ENCODE data around the gene BRF1. TPM values are rescaled to one million over a fixed set of nuclear protein-coding genes. Genes with fewer than 3 reads are reported as not detected.

Gene BRF1
- total and polyA plus RNA-seq, 2 of the 13 experiments (the other 11 are each of a cell fraction or from before 2014, with no cell fraction given): 5.1 to 11.0 TPM

- H2AFZ ChIP-seq (ENCODE audit: low read length): no peak overlapping the region
- DNase-seq (ENCODE audit: low spot score) (no peak), FAIRE-seq (no peak), ATAC-seq (peak; percentile 24)
- in situ Hi-C loops (cut with HindIII; ENCODE audit: extremely low pct_ligation_motif_present, low pct_unique_long_range_greater_than_20kb): loop anchor here (5.0 kb wide), 1 partner anchor 81 kb away; no protein-coding TSS in a partner anchor
- intact Hi-C loops (cut with micrococcal nuclease; ENCODE audit: unreplicated experiment): no loop called here
- H4K20me1 ChIP-seq (ENCODE audit: insufficient read depth, low read length): no peaks in the 10 kb centered on the region
- H3K36me3 ChIP-seq (replicated peaks in 1 of 2; ENCODE audit: control insufficient read depth in 1 of 2, insufficient read depth in 2 of 2, low read length in 2 of 2): no peaks in the 10 kb centered on the region
- TF ChIP-seq ZNF501 (CRISPR knock-in tag; IDR thresholded peaks at IDR 0.05): 0 out of 2 replicates have a peak, but pooled peaks have one; percentile 19
- TF ChIP-seq RAD21 (CRISPR knock-in tag; IDR thresholded peaks at IDR 0.05): peak; percentile 34; the same call in 1 of the 2 replicates
- TF ChIP-seq STAG1 (CRISPR knock-in tag; IDR thresholded peaks at IDR 0.05): peak; percentile 64
- 0 out of 2 replicates have a peak, but pooled peaks have one; percentile 14 for TF ChIP-seq ZFX (CRISPR knock-in tag; IDR thresholded peaks at IDR 0.05; ENCODE audit: low read depth)
- TF ChIP-seq KDM1A (CRISPR knock-in tag; IDR thresholded peaks at IDR 0.05): no peak
- peak; percentile 38 for TF ChIP-seq ZNF687 (CRISPR knock-in tag; IDR thresholded peaks at IDR 0.05)
- TF ChIP-seq CTCF (CRISPR knock-in tag; IDR thresholded peaks at IDR 0.05): peak; percentile 65
- 0 out of 2 replicates have a peak, but pooled peaks have one; percentile 4 for TF ChIP-seq KDM2A (CRISPR knock-in tag; IDR thresholded peaks at IDR 0.05; ENCODE audit: borderline replicate concordance, low read depth)
- TF ChIP-seq ETV6 (CRISPR knock-in tag; conservative IDR thresholded peaks at IDR 0.05): no peak
- TF ChIP-seq ELF3 (CRISPR knock-in tag; IDR thresholded peaks at IDR 0.05): no peak
- POLR2A ChIA-PET: no interaction called here
- no peak overlapping the region for H3K9ac ChIP-seq (ENCODE audit: insufficient read depth, low read depth, low read length)
- no CpG with 5 or more reads among the region's 28 CpGs for WGBS (ENCODE audit: low lambda C conversion rate)
- BruUV-seq (replicated peaks): no TSS peak
- no peak overlapping the region for H3K27ac ChIP-seq (ENCODE audit: extremely low read length, insufficient read depth, low read length)
- peaks cover 10 to 59% of the 10 kb centered on the region in 2 experiments; a peak in 4 of 5 replicates for H3K27me3 ChIP-seq (ENCODE audit: control insufficient read depth in 1 of 2, insufficient read depth in 2 of 2, low read length in 2 of 2)
- no peaks in the 10 kb centered on the region for H3K9me3 ChIP-seq (ENCODE audit: low read length)
- H3K79me2 ChIP-seq (ENCODE audit: insufficient read depth, low read length): no peaks in the 10 kb centered on the region
- CTCF ChIA-PET (ENCODE audit: low intra/inter-chr PET ratio, low total read pairs): interaction anchor here (1.7 kb wide), 1 partner anchor 151 kb away, joined by 7 read pairs; no protein-coding TSS in a partner anchor
- H3K4me2 ChIP-seq (ENCODE audit: low read depth, low read length): 0 out of 2 replicates have a peak overlapping the region, but pooled peaks have one; percentile 10
- H3K4me1 ChIP-seq (ENCODE audit: insufficient read depth, low read length): peaks cover 43% of the 10 kb centered on the region
- H3K4me3 ChIP-seq (replicated peaks in 1 of 3; ENCODE audit: insufficient read depth in 1 of 3, low read depth in 2 of 3, low read length in 3 of 3): peak overlapping the region in 1 of 3 experiments; percentile 36; a peak in 1 of 6 replicates
Observed at GRCh38 chr14:105201156-105201924, 99.5 kb downstream of the BRF1 start.

All from HepG2 (cell line).